Loucy (cell line): ENCODE results near the gene RPLP1.

Experiments used
- H2AFZ ChIP-seq: fragments of 200-600 bp; sonication (generic); 2 replicates; pipeline ENCODE4 v1.6.0; 2016; ENCODE audit warnings: antibody characterized with exemption, mild to moderate bottlenecking, low read length, moderate library complexity
- H3F3A ChIP-seq: fragments of 200-600 bp; 2 replicates; pipeline ENCODE4 v1.6.0; 2016; ENCODE audit warnings: antibody characterized with exemption, low read depth, mild to moderate bottlenecking
- H3K27me3 ChIP-seq: fragments of 200-600 bp; sonication (generic); 2 replicates; pipeline ENCODE4 v1.6.1; 2014; ENCODE audit warnings: low read length, mild to moderate bottlenecking; ENCODE audit not compliant: insufficient read depth, poor library complexity, severe bottlenecking
- H3K36me3 ChIP-seq: fragments of 200-600 bp; sonication (generic); 2 replicates; pipeline ENCODE4 v1.6.1; 2016; ENCODE audit warnings: low read length; ENCODE audit not compliant: insufficient read depth
- H3K4me1 ChIP-seq: fragments of 200-600 bp; sonication (generic); 2 replicates; pipeline ENCODE4 v1.5.1; 2014; ENCODE audit warnings: low read length, mild to moderate bottlenecking; ENCODE audit not compliant: insufficient read depth, poor library complexity, severe bottlenecking
- H3K4me2 ChIP-seq: fragments of 200-600 bp; sonication (generic); 2 replicates; pipeline ENCODE4 v1.6.0; 2014; ENCODE audit warnings: antibody characterized with exemption, low read length, low read depth, mild to moderate bottlenecking; ENCODE audit not compliant: poor library complexity, severe bottlenecking
- H3K4me3 ChIP-seq: fragments of 200-600 bp; sonication (generic); 2 replicates; pipeline ENCODE4 v1.5.1; 2014; ENCODE audit warnings: low read length, mild to moderate bottlenecking, mixed read lengths; ENCODE audit not compliant: poor library complexity, severe bottlenecking
- H3K79me2 ChIP-seq: fragments of 200-600 bp; sonication (generic); 2 replicates; pipeline ENCODE4 v1.6.1; 2014; ENCODE audit warnings: low read length; ENCODE audit not compliant: insufficient read depth
- H3K9ac ChIP-seq: fragments of 200-600 bp; sonication (generic); 2 replicates; pipeline ENCODE4 v1.6.0; 2014; ENCODE audit warnings: mild to moderate bottlenecking, low read depth, low read length, moderate library complexity; ENCODE audit not compliant: poor library complexity, severe bottlenecking
- H3K9me2 ChIP-seq: fragments of 200-600 bp; sonication (generic); replicated peaks from 2 replicates; pipeline ENCODE4 v1.6.1; 2016; ENCODE audit warnings: low read depth, low read length, mixed read lengths
- H3K9me3 ChIP-seq: fragments of 200-600 bp; sonication (generic); 2 replicates; pipeline ENCODE4 v1.6.1; 2014; ENCODE audit warnings: mild to moderate bottlenecking, antibody characterized with exemption, low read length, low read depth; ENCODE audit not compliant: insufficient read depth
- H4K20me1 ChIP-seq: fragments of 200-600 bp; sonication (generic); 2 replicates; pipeline ENCODE4 v1.6.0; 2014; ENCODE audit warnings: antibody characterized with exemption, low read length, mild to moderate bottlenecking; ENCODE audit not compliant: insufficient read depth, poor library complexity, severe bottlenecking
- EZH2phosphoT487 ChIP-seq: fragments of 200-600 bp; IDR thresholded peaks from 2 replicates; pipeline ENCODE4 v1.6.1; 2018; ENCODE audit warnings: antibody characterized with exemption, mild to moderate bottlenecking, moderate library complexity, borderline replicate concordance
- TF ChIP-seq, protein P1 (sequence below): fragments of 200-600 bp; sonication (generic); conservative IDR thresholded peaks from 2 replicates; pipeline ENCODE4 v1.5.1; 2014; ENCODE audit warnings: mild to moderate bottlenecking, antibody characterized with exemption, low read length

The RPLP1 gene

DNA sequence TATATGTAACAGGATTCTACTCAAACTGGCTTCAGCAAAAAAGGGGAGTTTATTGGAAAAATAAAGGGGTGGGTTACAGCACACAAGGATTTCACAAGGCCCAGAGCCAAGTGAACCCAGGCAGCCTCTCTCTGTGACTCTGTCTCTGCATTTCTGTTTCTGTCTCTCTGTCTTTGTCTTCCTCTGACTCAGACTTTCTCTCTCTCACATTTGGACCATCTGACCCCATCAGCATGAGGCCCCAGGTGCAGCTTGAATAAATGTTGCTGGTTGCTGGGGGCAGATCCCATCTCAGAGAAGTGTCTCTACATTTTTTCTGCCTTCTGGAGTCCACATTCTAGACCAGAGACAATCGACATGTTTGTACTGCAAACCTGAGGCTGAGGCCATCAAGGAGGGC lies 45.0 kb downstream of the RPLP1 start:
- Histone ChIP-seq H3K9ac (no peak overlapping the region), H3K79me2 (no peaks in the 10 kb centered on the region), H3K27me3 (no peaks in the 10 kb centered on the region), H3K4me1 (peaks cover 10% of the 10 kb centered on the region), H3K4me2 (no peak overlapping the region), H3F3A (no peaks in the 10 kb centered on the region), H3K9me3 (no peaks in the 10 kb centered on the region), H3K36me3 (no peaks in the 10 kb centered on the region), H2AFZ (peak overlapping the region; percentile 77), H3K9me2 (no peaks in the 10 kb centered on the region), H4K20me1 (no peaks in the 10 kb centered on the region), H3K4me3 (no peak overlapping the region)
- no peak for TF ChIP-seq EZH2phosphoT487
- TF ChIP-seq, protein P1, sequence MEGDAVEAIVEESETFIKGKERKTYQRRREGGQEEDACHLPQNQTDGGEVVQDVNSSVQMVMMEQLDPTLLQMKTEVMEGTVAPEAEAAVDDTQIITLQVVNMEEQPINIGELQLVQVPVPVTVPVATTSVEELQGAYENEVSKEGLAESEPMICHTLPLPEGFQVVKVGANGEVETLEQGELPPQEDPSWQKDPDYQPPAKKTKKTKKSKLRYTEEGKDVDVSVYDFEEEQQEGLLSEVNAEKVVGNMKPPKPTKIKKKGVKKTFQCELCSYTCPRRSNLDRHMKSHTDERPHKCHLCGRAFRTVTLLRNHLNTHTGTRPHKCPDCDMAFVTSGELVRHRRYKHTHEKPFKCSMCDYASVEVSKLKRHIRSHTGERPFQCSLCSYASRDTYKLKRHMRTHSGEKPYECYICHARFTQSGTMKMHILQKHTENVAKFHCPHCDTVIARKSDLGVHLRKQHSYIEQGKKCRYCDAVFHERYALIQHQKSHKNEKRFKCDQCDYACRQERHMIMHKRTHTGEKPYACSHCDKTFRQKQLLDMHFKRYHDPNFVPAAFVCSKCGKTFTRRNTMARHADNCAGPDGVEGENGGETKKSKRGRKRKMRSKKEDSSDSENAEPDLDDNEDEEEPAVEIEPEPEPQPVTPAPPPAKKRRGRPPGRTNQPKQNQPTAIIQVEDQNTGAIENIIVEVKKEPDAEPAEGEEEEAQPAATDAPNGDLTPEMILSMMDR, result no peak

DNA sequence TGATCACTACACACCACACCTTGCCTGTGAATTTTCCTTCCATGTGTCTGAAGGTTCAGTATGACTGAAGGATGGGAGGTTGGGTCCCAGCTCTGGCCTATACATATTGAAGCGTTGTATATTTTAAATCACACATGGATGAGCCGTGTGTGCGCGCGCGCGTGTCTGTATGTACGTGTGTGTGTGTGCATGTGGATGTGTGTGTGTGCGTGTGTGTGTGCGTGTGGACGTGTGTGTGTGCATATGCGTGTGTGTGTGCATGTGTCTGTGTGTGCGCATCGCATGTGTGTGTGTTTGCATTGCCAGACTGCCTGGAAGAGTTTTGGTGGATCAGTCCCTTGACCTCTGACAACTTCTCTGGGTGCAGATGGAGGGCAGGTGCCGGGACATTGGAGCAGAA lies 45.7 kb downstream of the RPLP1 start:
- H3K4me2 ChIP-seq, result no peak overlapping the region
- no peaks in the 10 kb centered on the region for H3F3A ChIP-seq
- no peaks in the 10 kb centered on the region for H4K20me1 ChIP-seq
- H2AFZ ChIP-seq, result 0 out of 2 replicates have a peak overlapping the region, but pooled peaks have one; percentile 77
- H3K9ac ChIP-seq, result no peak overlapping the region
- peaks cover 10% of the 10 kb centered on the region for H3K4me1 ChIP-seq
- no peaks in the 10 kb centered on the region for H3K27me3 ChIP-seq
- H3K79me2 ChIP-seq, result no peaks in the 10 kb centered on the region
- no peaks in the 10 kb centered on the region for H3K36me3 ChIP-seq
- no peaks in the 10 kb centered on the region for H3K9me3 ChIP-seq
- H3K9me2 ChIP-seq, result no peaks in the 10 kb centered on the region
- TF ChIP-seq, protein P1, result no peak
- no peak for TF ChIP-seq EZH2phosphoT487
- H3K4me3 ChIP-seq, result no peak overlapping the region

DNA sequence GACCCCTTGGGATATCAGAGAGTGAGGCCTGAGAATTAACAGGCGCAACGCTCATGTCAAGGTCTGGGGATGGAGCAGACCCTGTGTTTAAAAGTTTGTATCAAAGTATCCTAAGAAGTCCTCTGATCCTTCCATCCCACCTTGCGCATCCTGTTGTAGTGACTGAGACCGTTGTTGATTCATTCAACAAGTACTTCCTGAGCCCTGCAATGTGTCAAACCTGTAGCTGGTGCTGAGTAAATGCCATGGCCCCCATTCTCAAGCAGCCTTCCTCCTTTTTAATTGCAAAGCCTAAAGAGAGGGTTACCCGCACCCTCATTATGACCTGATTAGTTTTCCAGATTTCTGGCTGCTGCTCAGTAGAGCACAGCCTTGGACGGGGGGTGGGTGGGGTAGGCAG lies 46.4 kb downstream of the RPLP1 start:
- no peaks in the 10 kb centered on the region for H3K9me2 ChIP-seq
- H4K20me1 ChIP-seq, result no peaks in the 10 kb centered on the region
- H3K9ac ChIP-seq, result no peak overlapping the region
- H3K4me3 ChIP-seq, result no peak overlapping the region
- H3F3A ChIP-seq, result no peaks in the 10 kb centered on the region
- no peak overlapping the region for H3K4me2 ChIP-seq
- H3K79me2 ChIP-seq, result no peaks in the 10 kb centered on the region
- no peaks in the 10 kb centered on the region for H3K27me3 ChIP-seq
- no peak overlapping the region for H2AFZ ChIP-seq
- TF ChIP-seq, protein P1, result no peak
- TF ChIP-seq EZH2phosphoT487, result no peak
- no peaks in the 10 kb centered on the region for H3K36me3 ChIP-seq
- no peaks in the 10 kb centered on the region for H3K9me3 ChIP-seq
- peaks cover 10% of the 10 kb centered on the region for H3K4me1 ChIP-seq
